ENCODE results near the gene SNF8.

Gene SNF8

DNA sequence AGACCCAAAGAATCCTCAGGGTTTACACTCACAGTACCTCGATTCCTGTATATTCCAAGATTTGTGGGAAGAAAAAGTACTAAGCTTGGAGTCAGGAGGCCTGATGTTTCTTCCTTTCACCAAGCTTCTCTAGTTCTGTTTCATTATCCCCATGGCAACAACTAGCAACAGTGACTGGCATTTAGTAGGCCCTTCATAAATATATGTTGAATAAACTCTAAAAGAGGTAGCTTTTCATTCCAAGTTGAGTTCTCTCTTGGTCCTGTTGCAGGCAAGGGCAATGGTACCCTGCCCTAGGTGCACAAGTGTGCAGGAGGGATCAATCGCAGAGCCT lies 37.0 kb downstream of the SNF8 start:
- Histone ChIP-seq H3K4me3 (ENCODE audit: low read length) (peak overlapping the region; percentile 100), H3K27ac (ENCODE audit: low read length) (peak overlapping the region; percentile 98), H3K4me1 (ENCODE audit: insufficient read depth, low read length) (peaks cover 7% of the 10 kb centered on the region; the same call in 1 of the 2 replicates), H3K9ac (ENCODE audit: low read depth, low read length) (peak overlapping the region; percentile 93), H3K36me3 (ENCODE audit: insufficient read depth, low read depth, low read length) (peaks cover 32% of the 10 kb centered on the region), H3K27me3 (ENCODE audit: insufficient read depth, low read length) (no peaks in the 10 kb centered on the region), H3K9me3 (ENCODE audit: insufficient read depth, low read depth, low read length) (no peaks in the 10 kb centered on the region)

- Histone ChIP-seq H3K36me3 (ENCODE audit: insufficient read depth, low read depth, low read length) (peaks cover 16% of the 10 kb centered on the region), H3K27ac (ENCODE audit: low read length) (no peak overlapping the region), H3K4me1 (ENCODE audit: insufficient read depth, low read length) (peaks cover 7% of the 10 kb centered on the region; the same call in 1 of the 2 replicates), H3K9me3 (ENCODE audit: insufficient read depth, low read depth, low read length) (no peaks in the 10 kb centered on the region), H3K27me3 (ENCODE audit: insufficient read depth, low read length) (no peaks in the 10 kb centered on the region), H3K4me3 (ENCODE audit: low read length) (no peak overlapping the region), H3K9ac (ENCODE audit: low read depth, low read length) (no peak overlapping the region)
These were observed 38.6 kb downstream of the SNF8 start for GRCh38 chr17:48905987-48906515.

GRCh38 chr17:48904428-48904827 lies 40.2 kb downstream of the SNF8 start:
- Histone ChIP-seq H3K9me3 (ENCODE audit: insufficient read depth, low read depth, low read length) (no peaks in the 10 kb centered on the region), H3K9ac (ENCODE audit: low read depth, low read length) (no peak overlapping the region), H3K27ac (ENCODE audit: low read length) (no peak overlapping the region), H3K36me3 (ENCODE audit: insufficient read depth, low read depth, low read length) (no peaks in the 10 kb centered on the region), H3K27me3 (ENCODE audit: insufficient read depth, low read length) (no peaks in the 10 kb centered on the region), H3K4me1 (ENCODE audit: insufficient read depth, low read length) (no peaks in the 10 kb centered on the region), H3K4me3 (ENCODE audit: low read length) (no peak overlapping the region)

DNA sequence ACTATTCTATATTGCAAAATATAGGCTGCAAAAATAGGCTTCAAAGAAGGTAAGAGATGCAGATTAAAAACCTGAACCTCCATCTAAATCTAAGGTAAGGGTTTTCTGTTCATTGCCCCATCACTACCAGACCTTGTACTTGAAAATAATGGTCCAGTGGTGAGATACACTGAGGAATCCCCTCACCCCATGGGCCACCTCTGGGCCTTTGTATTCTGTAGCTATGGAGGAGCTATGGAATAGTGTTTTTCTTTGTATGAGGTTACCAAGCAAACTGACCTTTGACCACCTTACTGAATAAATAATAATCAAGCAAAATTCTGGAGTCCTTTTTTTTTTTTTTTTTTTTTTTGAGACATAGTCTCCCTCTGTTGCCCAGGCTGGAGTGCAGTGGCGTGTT lies 41.2 kb downstream of the SNF8 start:
- H3K9ac ChIP-seq (ENCODE audit: low read depth, low read length) = no peak overlapping the region
- H3K4me1 ChIP-seq (ENCODE audit: insufficient read depth, low read length) = no peaks in the 10 kb centered on the region
- no peaks in the 10 kb centered on the region; the same call in 1 of the 2 replicates for H3K36me3 ChIP-seq (ENCODE audit: insufficient read depth, low read depth, low read length)
- no peaks in the 10 kb centered on the region for H3K9me3 ChIP-seq (ENCODE audit: insufficient read depth, low read depth, low read length)
- H3K27me3 ChIP-seq (ENCODE audit: insufficient read depth, low read length) = no peaks in the 10 kb centered on the region
- H3K27ac ChIP-seq (ENCODE audit: low read length) = no peak overlapping the region
- no peak overlapping the region for H3K4me3 ChIP-seq (ENCODE audit: low read length)

GRCh38 chr17:48901241-48901640 lies 43.4 kb downstream of the SNF8 start:
- Histone ChIP-seq H3K4me3 (ENCODE audit: low read length) (no peak overlapping the region), H3K27ac (ENCODE audit: low read length) (no peak overlapping the region), H3K9me3 (ENCODE audit: insufficient read depth, low read depth, low read length) (no peaks in the 10 kb centered on the region), H3K4me1 (ENCODE audit: insufficient read depth, low read length) (no peaks in the 10 kb centered on the region), H3K36me3 (ENCODE audit: insufficient read depth, low read depth, low read length) (peaks cover 9% of the 10 kb centered on the region), H3K9ac (ENCODE audit: low read depth, low read length) (no peak overlapping the region), H3K27me3 (ENCODE audit: insufficient read depth, low read length) (no peaks in the 10 kb centered on the region)

- H3K27ac ChIP-seq (ENCODE audit: low read length) = no peak overlapping the region
- H3K27me3 ChIP-seq (ENCODE audit: insufficient read depth, low read length) = no peaks in the 10 kb centered on the region
- H3K9me3 ChIP-seq (ENCODE audit: insufficient read depth, low read depth, low read length) = no peaks in the 10 kb centered on the region
- H3K4me3 ChIP-seq (ENCODE audit: low read length) = no peak overlapping the region
- no peak overlapping the region for H3K9ac ChIP-seq (ENCODE audit: low read depth, low read length)
- peaks cover 30% of the 10 kb centered on the region for H3K36me3 ChIP-seq (ENCODE audit: insufficient read depth, low read depth, low read length)
- H3K4me1 ChIP-seq (ENCODE audit: insufficient read depth, low read length) = no peaks in the 10 kb centered on the region; the same call in 1 of the 2 replicates
These were observed 49.8 kb downstream of the SNF8 start for GRCh38 chr17:48894886-48895285.

DNA sequence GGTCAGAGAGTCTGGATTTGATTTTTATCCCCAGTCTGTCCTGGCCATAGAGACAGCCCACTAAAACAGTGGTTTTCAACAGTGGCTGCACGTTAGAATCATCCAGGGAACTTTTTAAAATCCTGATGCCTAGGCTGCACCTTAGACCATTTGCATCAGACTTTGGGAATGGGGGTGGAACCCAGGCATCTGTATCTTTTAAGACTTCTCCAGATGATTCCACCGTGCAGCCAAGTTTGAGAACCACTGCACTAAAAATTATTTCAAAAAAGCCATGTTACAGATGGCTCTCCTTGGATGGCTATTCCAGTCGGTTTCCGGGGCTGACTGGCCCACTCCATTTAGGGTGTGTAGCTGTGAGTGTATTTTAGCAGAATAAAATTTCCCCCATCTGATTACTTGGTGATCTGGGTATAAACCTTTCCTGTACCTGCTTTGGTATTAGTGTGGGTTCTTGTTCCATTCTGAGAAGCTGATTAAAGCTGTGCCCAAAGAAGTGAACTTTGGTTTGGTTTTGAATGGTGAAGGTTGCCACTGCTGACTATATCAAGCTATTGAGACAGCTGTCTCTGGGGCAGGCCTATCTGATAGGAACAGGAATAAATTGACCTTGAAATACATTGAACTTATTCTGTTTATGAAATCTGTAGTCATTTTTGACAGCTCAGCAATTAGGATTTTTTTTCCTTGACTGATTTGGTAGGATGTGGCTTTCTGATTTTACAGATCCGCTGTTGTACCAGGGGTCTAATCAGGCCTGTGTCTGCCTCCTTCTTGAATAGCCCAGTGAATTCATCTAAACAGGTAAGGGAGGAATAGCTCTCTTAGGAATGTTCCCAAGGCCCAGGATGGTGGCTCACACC lies 50.8 kb downstream of the SNF8 start:
- Histone ChIP-seq H3K36me3 (ENCODE audit: insufficient read depth, low read depth, low read length) (peaks cover 30% of the 10 kb centered on the region), H3K27me3 (ENCODE audit: insufficient read depth, low read length) (no peaks in the 10 kb centered on the region), H3K9me3 (ENCODE audit: insufficient read depth, low read depth, low read length) (no peaks in the 10 kb centered on the region), H3K4me1 (ENCODE audit: insufficient read depth, low read length) (no peaks in the 10 kb centered on the region; the same call in 1 of the 2 replicates), H3K4me3 (ENCODE audit: low read length) (peak overlapping the region; percentile 96), H3K9ac (ENCODE audit: low read depth, low read length) (peak overlapping the region; percentile 94; the same call in 1 of the 2 replicates), H3K27ac (ENCODE audit: low read length) (no peak overlapping the region)

DNA sequence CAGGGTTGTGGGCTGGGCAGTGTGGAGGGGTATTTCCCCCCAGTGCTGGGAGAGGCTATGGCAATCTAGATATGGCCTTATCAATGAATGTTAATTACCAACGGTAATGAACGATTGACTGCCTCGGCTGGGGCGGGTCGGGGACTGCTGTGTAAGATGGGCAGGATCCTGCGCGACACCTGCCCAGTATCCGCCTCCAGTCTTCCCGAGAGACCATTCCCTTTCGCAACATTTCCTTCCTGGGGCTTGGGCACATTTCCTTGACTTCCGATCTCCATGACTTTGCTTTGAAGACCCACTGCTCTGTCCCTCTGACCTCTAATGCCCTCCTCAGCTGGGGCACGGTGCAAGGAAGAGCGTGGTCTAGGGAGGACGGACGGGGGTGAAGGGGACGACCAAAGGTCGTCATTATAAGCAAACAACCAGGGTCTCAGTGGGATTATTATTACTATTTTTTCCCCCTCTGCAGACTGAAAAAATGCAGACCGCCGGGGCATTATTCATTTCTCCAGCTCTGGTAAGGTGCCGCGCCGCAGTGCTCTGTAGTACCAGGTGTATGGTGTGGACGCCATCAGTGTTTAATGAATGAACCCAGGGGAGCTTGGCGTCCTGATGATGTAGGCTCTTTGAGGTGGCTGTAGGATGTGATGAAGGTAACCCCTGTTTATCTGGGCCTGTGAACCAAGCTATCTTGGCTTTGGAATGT lies 51.5 kb downstream of the SNF8 start:
- H3K36me3 ChIP-seq (ENCODE audit: insufficient read depth, low read depth, low read length) = peaks cover 30% of the 10 kb centered on the region
- H3K4me1 ChIP-seq (ENCODE audit: insufficient read depth, low read length) = no peaks in the 10 kb centered on the region; the same call in 1 of the 2 replicates
- peak overlapping the region; percentile 44 for H3K27ac ChIP-seq (ENCODE audit: low read length)
- H3K4me3 ChIP-seq (ENCODE audit: low read length) = peak overlapping the region; percentile 96
- no peaks in the 10 kb centered on the region for H3K9me3 ChIP-seq (ENCODE audit: insufficient read depth, low read depth, low read length)
- no peaks in the 10 kb centered on the region for H3K27me3 ChIP-seq (ENCODE audit: insufficient read depth, low read length)
- H3K9ac ChIP-seq (ENCODE audit: low read depth, low read length) = peak overlapping the region; percentile 94

GRCh38 chr17:48890086-48890485 lies 54.6 kb downstream of the SNF8 start:
- no peak overlapping the region for H3K27ac ChIP-seq (ENCODE audit: low read length)
- H3K4me3 ChIP-seq (ENCODE audit: low read length) = no peak overlapping the region
- H3K9me3 ChIP-seq (ENCODE audit: insufficient read depth, low read depth, low read length) = no peaks in the 10 kb centered on the region
- H3K4me1 ChIP-seq (ENCODE audit: insufficient read depth, low read length) = no peaks in the 10 kb centered on the region; the same call in 1 of the 2 replicates
- H3K36me3 ChIP-seq (ENCODE audit: insufficient read depth, low read depth, low read length) = peaks cover 9% of the 10 kb centered on the region
- no peak overlapping the region for H3K9ac ChIP-seq (ENCODE audit: low read depth, low read length)
- H3K27me3 ChIP-seq (ENCODE audit: insufficient read depth, low read length) = no peaks in the 10 kb centered on the region

GRCh38 chr17:48883171-48883570 lies 61.5 kb downstream of the SNF8 start:
- Histone ChIP-seq H3K9ac (ENCODE audit: low read depth, low read length) (no peak overlapping the region), H3K4me1 (ENCODE audit: insufficient read depth, low read length) (no peaks in the 10 kb centered on the region), H3K36me3 (ENCODE audit: insufficient read depth, low read depth, low read length) (no peaks in the 10 kb centered on the region), H3K4me3 (ENCODE audit: low read length) (no peak overlapping the region), H3K27ac (ENCODE audit: low read length) (no peak overlapping the region), H3K27me3 (ENCODE audit: insufficient read depth, low read length) (no peaks in the 10 kb centered on the region), H3K9me3 (ENCODE audit: insufficient read depth, low read depth, low read length) (no peaks in the 10 kb centered on the region)

GRCh38 chr17:48882272-48882671 lies 62.4 kb downstream of the SNF8 start:
- Histone ChIP-seq H3K9ac (ENCODE audit: low read depth, low read length) (no peak overlapping the region), H3K4me3 (ENCODE audit: low read length) (no peak overlapping the region), H3K27me3 (ENCODE audit: insufficient read depth, low read length) (no peaks in the 10 kb centered on the region), H3K9me3 (ENCODE audit: insufficient read depth, low read depth, low read length) (no peaks in the 10 kb centered on the region), H3K36me3 (ENCODE audit: insufficient read depth, low read depth, low read length) (no peaks in the 10 kb centered on the region), H3K4me1 (ENCODE audit: insufficient read depth, low read length) (no peaks in the 10 kb centered on the region), H3K27ac (ENCODE audit: low read length) (no peak overlapping the region)
